GM19397 (cell line): ENCODE data around the gene TADA2B.

Source experiments
- ATAC-seq: cut with Tn5 transposase; IDR thresholded peaks from one replicate; pipeline ENCODE4 v1.9.1; 2021; ENCODE audit warnings: mild to moderate bottlenecking, moderate library complexity; ENCODE audit not compliant: unreplicated experiment

TADA2B gene

DNA sequence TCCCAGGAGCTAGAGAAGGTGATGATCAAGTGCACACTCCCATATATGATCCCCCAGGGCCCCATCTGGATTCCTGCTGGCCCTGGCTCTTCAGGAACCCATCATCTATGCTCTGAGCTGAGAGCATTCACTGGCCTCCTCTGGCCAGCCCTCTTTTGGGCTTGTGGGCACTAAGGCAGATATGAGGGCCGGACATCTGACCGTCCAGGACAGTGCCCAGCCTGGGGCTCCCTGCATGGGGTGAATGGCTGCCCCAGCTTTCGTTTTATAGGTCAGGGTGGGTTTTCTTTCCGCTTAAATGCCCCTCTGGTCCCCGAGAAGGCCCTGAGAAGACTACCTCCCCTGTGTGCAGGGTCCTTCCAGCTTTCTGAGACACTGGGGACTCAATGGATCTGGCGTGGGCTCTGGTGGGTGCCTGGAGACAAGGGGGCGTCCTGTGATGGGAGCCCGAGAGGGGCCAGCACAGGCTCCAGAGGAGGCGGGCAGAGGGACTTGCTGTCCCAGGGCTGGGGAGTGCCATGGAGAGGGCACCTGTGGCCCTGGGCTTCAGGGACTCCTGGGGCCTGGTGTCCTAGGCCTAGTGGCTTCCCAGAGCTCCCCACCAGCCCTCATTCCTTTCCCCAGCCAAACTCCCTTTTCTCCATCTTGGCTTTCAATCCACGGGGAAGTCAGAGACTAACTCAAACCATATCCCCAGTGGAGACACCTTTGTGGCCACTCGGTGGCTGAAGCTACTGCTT lies 64.2 kb downstream of the TADA2B start:
- no peak for ATAC-seq
